T-cell (primary cell): ENCODE results near the gene SRSF2. TPM values are rescaled to one million over a fixed set of nuclear protein-coding genes. Genes with fewer than 3 reads are reported as not detected.
"Not testable (repeated sequence)": the region's sequence is repeated elsewhere in the genome, so short reads cannot be mapped to it uniquely, and the experiment has no call there.

ENCODE experiments used
- ATAC-seq, 4 experiments: fragments of 200-7000 bp in 3 of 4; fragments of 150-1000 bp in 1 of 4; cut with Tn5 transposase; replicated peaks in 1 of 4; 1 replicate in 3 of 4; 2 replicates in 1 of 4; pipeline ENCODE4 v1.10.0; 2021; ENCODE audit warnings: moderate library complexity in 3 of 4, mild to moderate bottlenecking in 2 of 4, moderate number of reproducible peaks in 1 of 4
- CTCF ChIA-PET, 2 donors: fragments of 300-600 bp; sonication (Branson Sonifier 250); formaldehyde crosslinking; loops; one replicate each; lab custom pipeline; 2022; ENCODE audit warnings: antibody characterized with exemption in 2 of 2; lab: Charles Lee
- POLR2A ChIA-PET, 2 donors: fragments of 300-600 bp; sonication (Branson Sonifier 250); formaldehyde crosslinking; loops; one replicate each; lab custom pipeline; 2022; ENCODE audit warnings: antibody characterized with exemption in 2 of 2; lab: Charles Lee
- DNase-seq, 35 experiments: peaks; one replicate each; pipeline versions ENCODE4 v3.0.0 to v3.0.0-alpha.2; 2013 to 2023
- H3K27ac ChIP-seq: one replicate; pipeline ENCODE4 v1.5.1; 2013; ENCODE audit warnings: low read length
- H3K27me3 ChIP-seq, 2 experiments: replicated peaks in 1 of 2; 1 replicate in 1 of 2; 2 replicates in 1 of 2; pipeline versions ENCODE4 v1.6.1 to v1.7.0; 2013; ENCODE audit warnings: low read length in 1 of 2, mixed read lengths in 1 of 2; ENCODE audit not compliant: control insufficient read depth in 2 of 2, insufficient read depth in 2 of 2; ENCODE audit errors: extremely low read depth in 1 of 2
- H3K36me3 ChIP-seq, 2 donors: 1 replicate in 1 of 2; 2 replicates in 1 of 2; pipeline versions ENCODE4 v1.6.1 to v1.7.0; 2013; ENCODE audit warnings: low read length in 1 of 2; ENCODE audit not compliant: control insufficient read depth in 2 of 2, insufficient read depth in 1 of 2; ENCODE audit errors: extremely low read depth in 1 of 2
- H3K4me1 ChIP-seq, 2 experiments: 1 replicate in 1 of 2; 2 replicates in 1 of 2; pipeline versions ENCODE4 v1.6.1 to v1.7.0; 2013; ENCODE audit warnings: low read length in 2 of 2, mixed read lengths in 1 of 2; ENCODE audit not compliant: insufficient read depth in 2 of 2, control insufficient read depth in 1 of 2; ENCODE audit errors: extremely low read depth in 1 of 2
- H3K4me3 ChIP-seq, 2 donors: 1 replicate in 1 of 2; 2 replicates in 1 of 2; pipeline versions ENCODE4 v1.5.1 to v1.7.0; 2013; ENCODE audit warnings: mild to moderate bottlenecking in 2 of 2, low read length in 1 of 2, moderate library complexity in 1 of 2; ENCODE audit not compliant: control insufficient read depth in 1 of 2; ENCODE audit errors: extremely low read depth in 1 of 2
- H3K9me3 ChIP-seq: 2 replicates; pipeline ENCODE4 v1.7.0; 2013
- H3K27ac Mint-ChIP-seq, 2 donors: one replicate each; pipeline ENCODE4 v1.8.0; 2020 to 2021; ENCODE audit warnings: mild to moderate bottlenecking in 2 of 2, mixed read lengths in 2 of 2
- H3K27me3 Mint-ChIP-seq, 2 donors: one replicate each; pipeline ENCODE4 v1.8.0; 2021 to 2022; ENCODE audit warnings: mixed read lengths in 2 of 2
- H3K36me3 Mint-ChIP-seq: one replicate; pipeline ENCODE4 v1.8.0; 2021; ENCODE audit warnings: mixed read lengths
- H3K4me1 Mint-ChIP-seq, 3 donors: one replicate each; pipeline ENCODE4 v1.8.0; 2020 to 2022; ENCODE audit warnings: mixed read lengths in 3 of 3, mild to moderate bottlenecking in 1 of 3
- H3K4me3 Mint-ChIP-seq, 3 donors: one replicate each; pipeline ENCODE4 v1.8.0; 2020 to 2022; ENCODE audit warnings: mild to moderate bottlenecking in 3 of 3, mixed read lengths in 3 of 3, moderate library complexity in 3 of 3
- H3K9me3 Mint-ChIP-seq, 3 donors: one replicate each; pipeline ENCODE4 v1.8.0; 2020 to 2022; ENCODE audit warnings: mixed read lengths in 3 of 3
- WGBS: methylation state at CpG from one replicate; pipeline ENCODE4 v1.1.5; 2013; ENCODE audit warnings: missing lambda C conversion rate; ENCODE audit not compliant: insufficient coverage; 5-methylcytosine and 5-hydroxymethylcytosine counted together
- total RNA-seq, 35 experiments: library from RNA in 6 of 35; stranded (reverse) in 6 of 35; fragments of 120-200 nt in 1 of 35; gene quantifications; one replicate each; pipeline versions ENCODE4 v1.2.1 to v1.2.4 and lab custom pipeline; 2013 to 2026

The SRSF2 gene
- total RNA-seq, 5 donors from 2014 or later (not counting 1 experiment from before 2014, with no cell fraction given), result 349 to 413 (median 382) TPM

DNA sequence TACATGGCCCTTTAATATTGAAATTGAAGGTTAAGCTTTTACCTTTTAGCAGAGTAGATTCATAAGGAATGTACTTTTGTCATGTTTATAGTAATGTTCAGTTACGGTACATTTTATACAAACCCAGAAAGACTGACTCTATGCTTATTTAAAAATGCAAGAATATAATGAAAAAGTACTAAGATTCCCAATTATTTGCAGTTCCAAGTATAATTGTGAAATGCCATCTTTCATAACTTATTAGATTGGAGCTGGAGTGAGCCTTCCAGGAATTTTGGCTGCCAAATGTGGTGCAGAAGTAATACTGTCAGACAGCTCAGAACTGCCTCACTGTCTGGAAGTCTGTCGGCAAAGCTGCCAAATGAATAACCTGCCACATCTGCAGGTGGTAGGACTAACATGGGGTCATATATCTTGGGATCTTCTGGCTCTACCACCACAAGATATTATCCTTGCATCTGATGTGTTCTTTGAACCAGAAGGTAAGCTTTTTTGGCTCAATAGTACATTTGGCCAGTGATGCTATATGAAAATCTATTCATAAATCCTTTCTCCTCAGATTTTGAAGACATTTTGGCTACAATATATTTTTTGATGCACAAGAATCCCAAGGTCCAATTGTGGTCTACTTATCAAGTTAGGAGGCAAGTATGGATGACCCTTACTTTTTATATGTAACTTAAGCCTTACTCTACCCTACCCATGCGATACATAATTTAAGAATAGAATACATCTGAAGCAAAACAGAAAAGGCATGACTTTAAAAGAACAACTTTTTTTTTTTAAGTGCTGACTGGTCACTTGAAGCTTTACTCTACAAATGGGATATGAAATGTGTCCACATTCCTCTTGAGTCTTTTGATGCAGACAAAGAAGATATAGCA, 4.2 kb downstream of the SRSF2 start:
- POLR2A ChIA-PET, result interaction anchor here in 1 of 2 donors (0.6 to 1.0 kb wide), 3 partner anchors 15 to 57 kb away, joined by 3 to 5 read pairs (median 3); no protein-coding TSS in a partner anchor
- peak overlapping the region; percentile 95 to 97 (median 96) for H3K4me3 Mint-ChIP-seq
- Histone ChIP-seq H3K4me3 (no peak overlapping the region), H3K4me1 (peaks cover 44 to 53% of the 10 kb centered on the region in 2 experiments), H3K36me3 (peaks cover 8 to 59% of the 10 kb centered on the region in 2 donors), H3K9me3 (no peaks in the 10 kb centered on the region), H3K27me3 (no peaks in the 10 kb centered on the region), H3K27ac (peak overlapping the region; percentile 32)
- peaks cover 43% of the 10 kb centered on the region for H3K36me3 Mint-ChIP-seq
- WGBS, result no CpG with 5 or more reads among the region's 3 CpGs
- H3K4me1 Mint-ChIP-seq, result peaks cover 68 to 69% (median 68%) of the 10 kb centered on the region in 3 donors
- H3K27ac Mint-ChIP-seq, result peak overlapping the region; percentile 82 to 92
- H3K27me3 Mint-ChIP-seq, result no peaks in the 10 kb centered on the region
- no peak for DNase-seq
- no peak for ATAC-seq
- H3K9me3 Mint-ChIP-seq, result no peaks in the 10 kb centered on the region
- CTCF ChIA-PET, result interaction anchor here in 1 of 2 donors (1.4 kb wide), 1 partner anchor 19 kb away, joined by 3 read pairs; no protein-coding TSS in a partner anchor

DNA sequence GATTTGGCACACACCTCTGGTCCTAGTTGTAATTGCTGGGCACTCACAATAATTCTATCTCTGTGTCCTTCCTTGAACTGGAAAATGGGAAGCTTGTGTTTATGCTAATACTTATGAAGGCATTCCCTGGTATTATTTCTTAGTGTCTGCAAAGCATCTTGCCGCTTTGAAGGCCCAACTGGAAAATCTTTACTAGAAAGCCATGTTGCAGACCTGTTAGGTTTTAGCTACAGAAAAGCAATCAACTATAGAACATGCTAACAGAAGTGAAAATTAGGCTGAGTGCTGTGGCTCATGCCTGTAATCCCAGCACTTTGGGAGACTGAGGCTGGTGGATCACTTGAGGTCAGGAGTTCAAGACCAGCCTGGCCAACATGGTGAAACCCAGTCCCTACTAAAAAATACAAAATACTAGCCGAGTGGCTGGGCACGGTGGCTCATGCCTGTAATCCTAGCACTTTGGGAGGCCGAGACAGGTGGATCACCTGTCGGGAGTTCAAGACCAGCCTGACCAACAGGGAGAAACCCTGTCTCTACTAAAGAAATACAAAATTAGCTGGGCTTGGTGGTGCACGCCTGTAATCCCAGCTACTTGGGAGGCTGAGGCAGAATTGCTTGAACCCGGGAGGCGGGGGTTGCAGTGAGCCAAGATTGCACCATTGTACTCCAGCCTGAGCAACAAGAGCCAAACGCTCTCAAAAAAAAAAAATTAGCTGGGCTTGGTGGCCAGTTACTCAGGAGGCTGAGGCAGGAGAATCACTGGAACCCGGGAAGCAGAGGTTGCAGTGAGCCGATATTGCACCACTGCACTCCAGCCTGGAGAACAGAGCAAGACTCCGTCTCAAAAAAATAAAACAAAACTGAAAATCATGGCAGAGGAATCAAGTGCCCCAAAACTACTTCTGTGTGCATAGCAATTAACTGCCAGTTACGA, 5.1 kb downstream of the SRSF2 start:
- not testable (repeated sequence) for H3K9me3 Mint-ChIP-seq, H3K27me3 ChIP-seq, DNase-seq, H3K9me3 ChIP-seq, H3K27me3 Mint-ChIP-seq, ATAC-seq, H3K27ac ChIP-seq, H3K4me3 ChIP-seq
- 91% methylated on average over 7 of the region's 13 CpGs for WGBS
- peaks cover 73 to 76% (median 75%) of the 10 kb centered on the region in 3 donors for H3K4me1 Mint-ChIP-seq
- POLR2A ChIA-PET, result interaction anchor here (0.6 to 1.0 kb wide), 4 partner anchors 11 to 960 kb away, joined by 3 to 5 read pairs (median 4); no protein-coding TSS in a partner anchor
- Histone ChIP-seq H3K36me3 (peaks cover 8 to 59% of the 10 kb centered on the region in 2 donors), H3K4me1 (peaks cover 50 to 62% of the 10 kb centered on the region in 2 experiments)
- peaks cover 47% of the 10 kb centered on the region for H3K36me3 Mint-ChIP-seq
- peak overlapping the region in 2 of 3 donors; percentile 21 to 95 for H3K4me3 Mint-ChIP-seq
- CTCF ChIA-PET, result interaction anchor here (0.6 to 1.4 kb wide), 4 partner anchors 16 to 137 kb away, joined by 3 read pairs; no protein-coding TSS in a partner anchor
- H3K27ac Mint-ChIP-seq, result peak overlapping the region; percentile 78 to 82

DNA sequence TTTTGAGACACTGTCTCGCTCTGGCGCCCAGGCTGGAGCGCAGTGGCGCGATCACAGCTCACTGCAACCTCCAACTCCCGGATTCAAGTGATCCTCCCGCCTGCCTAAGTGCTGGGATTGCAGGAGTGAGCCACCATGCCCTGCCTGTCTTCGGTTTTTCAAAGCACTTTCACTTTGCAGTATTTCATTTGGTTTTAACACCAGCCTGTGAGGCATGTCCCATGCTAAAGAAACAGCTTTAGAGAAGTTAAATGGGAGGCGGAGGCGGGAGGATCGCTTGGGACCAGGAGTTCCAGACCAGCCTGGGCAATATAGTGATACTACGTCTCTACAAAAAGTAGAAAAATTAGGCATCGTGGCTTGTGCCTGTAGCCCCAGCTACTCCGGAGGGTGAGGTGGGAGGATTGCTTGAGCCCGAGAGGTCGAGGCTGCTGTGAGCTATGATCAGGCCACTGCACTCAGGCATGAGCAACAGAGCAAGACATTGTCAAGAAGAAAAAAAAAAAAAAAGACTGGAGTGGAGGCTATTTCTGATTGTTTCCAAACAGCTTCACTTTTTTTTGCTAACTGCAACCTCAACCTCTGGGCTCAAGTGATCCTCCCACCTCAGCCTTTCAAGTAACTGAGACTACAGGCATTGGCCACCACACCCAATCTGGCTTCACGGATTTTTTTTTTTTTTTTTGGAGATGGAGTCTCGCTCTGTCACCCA, 9.2 kb downstream of the SRSF2 start:
- 13% methylated on average over 14 of the region's 18 CpGs for WGBS
- Mint-ChIP-seq H3K27me3 (no peaks in the 10 kb centered on the region), H3K4me3 (peak overlapping the region; percentile 89 to 96 (median 93)), H3K27ac (peak overlapping the region; percentile 96 to 98), H3K36me3 (peaks cover 25% of the 10 kb centered on the region), H3K4me1 (peaks cover 63 to 76% (median 67%) of the 10 kb centered on the region in 3 donors), H3K9me3 (no peaks in the 10 kb centered on the region)
- no peak for ATAC-seq
- Histone ChIP-seq H3K27me3 (no peaks in the 10 kb centered on the region), H3K27ac (peak overlapping the region; percentile 98), H3K9me3 (no peaks in the 10 kb centered on the region), H3K4me3 (peak overlapping the region; percentile 88 to 90), H3K4me1 (peaks cover 25 to 77% of the 10 kb centered on the region in 2 experiments), H3K36me3 (peaks cover 8 to 41% of the 10 kb centered on the region in 2 donors)
- ChIA-PET CTCF (interaction anchor here (0.6 to 2.3 kb wide), 11 partner anchors 10 to 401 kb away, joined by 3 to 7 read pairs (median 4); partner anchors contain the start of genes MFSD11 (in 1 of the 2) and SRSF2 (in 1 of the 2)), POLR2A (interaction anchor here (0.6 to 1.5 kb wide), 9 partner anchors 9 to 418 kb away, joined by 3 to 13 read pairs (median 6); partner anchors contain the start of gene SRSF2 (in 1 of the 2))
- peak in 3 of 35 experiments; percentile 14 to 58 (median 33) for DNase-seq

DNA sequence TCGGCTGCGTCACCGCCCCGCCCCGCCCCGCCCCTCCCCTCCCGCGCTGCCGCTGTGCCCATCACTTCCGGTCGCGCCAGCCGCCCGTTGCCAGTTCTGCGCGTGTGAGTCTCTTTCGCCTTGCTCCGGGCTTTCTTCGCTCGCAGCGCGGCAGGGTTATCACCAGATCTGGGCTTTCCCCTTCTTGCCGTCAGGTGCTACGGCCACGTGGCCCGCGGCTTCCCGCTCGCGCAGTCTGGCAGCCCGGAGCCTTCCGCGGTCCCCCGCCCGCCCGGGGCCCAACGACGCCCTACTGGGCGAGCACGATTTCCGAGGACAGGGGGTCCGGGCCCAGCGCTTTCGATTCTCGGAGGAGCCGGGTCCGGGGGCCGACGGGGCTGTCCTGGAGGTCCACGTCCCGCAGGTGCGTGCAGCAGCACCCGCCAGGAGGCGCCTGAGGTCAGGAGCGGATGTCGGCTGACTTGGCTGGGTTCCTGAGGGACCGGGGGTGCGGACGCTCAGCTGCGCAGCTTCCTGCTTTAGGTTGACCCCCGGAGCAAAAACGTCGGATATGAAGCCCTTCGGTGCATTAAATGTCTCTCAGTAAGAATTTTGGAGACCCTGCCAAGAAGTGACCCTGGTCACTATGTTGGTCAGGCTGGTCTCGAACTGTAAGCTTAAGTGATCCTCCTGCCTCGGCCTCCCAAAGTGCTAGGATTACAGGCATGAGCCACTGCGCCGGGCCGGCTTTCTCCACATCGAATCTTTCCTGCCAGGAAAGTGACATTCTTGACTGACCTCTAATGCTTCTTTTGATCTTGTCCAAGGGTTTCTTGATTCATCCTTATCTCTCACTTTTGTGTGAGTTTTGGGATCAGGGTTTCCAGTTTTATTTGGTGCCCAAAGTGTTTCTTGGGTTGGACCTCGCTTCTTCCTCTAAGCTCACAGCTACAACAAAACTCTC, 10.1 kb downstream of the SRSF2 start, which contains the start of gene METTL23:
Gene METTL23 (plus strand): TSS at position 64 of the 943 bp plus-strand sequence. CDS start 2,872 bp downstream, outside the sequence.
- no peaks in the 10 kb centered on the region for H3K27me3 Mint-ChIP-seq
- ChIA-PET POLR2A (interaction anchor here (0.6 to 2.7 kb wide), 9 partner anchors 8 to 123 kb away, joined by 3 to 25 read pairs (median 7); partner anchors contain the start of genes MFSD11 (in 1 of the 2) and SRSF2 (in 1 of the 2)), CTCF (interaction anchor here in 1 of 2 donors (0.7 to 2.3 kb wide), 5 partner anchors 10 to 402 kb away, joined by 4 to 7 read pairs (median 4); partner anchors contain the start of genes MFSD11 and SRSF2)
- DNase-seq (peak in 33 of 35 experiments; percentile 62 to 95 (median 90)), ATAC-seq (peak; percentile 62 to 73 (median 64))
- H3K4me1 ChIP-seq, result peaks cover 23 to 75% of the 10 kb centered on the region in 2 experiments
- peak within 1 kb of the TSS; percentile 89 to 96 (median 93) for H3K4me3 Mint-ChIP-seq
- H3K27me3 ChIP-seq, result no peaks in the 10 kb centered on the region
- peak within 1 kb of the TSS; percentile 98 for H3K27ac ChIP-seq
- H3K27ac Mint-ChIP-seq, result peak within 1 kb of the TSS; percentile 96 to 98
- H3K36me3 ChIP-seq, result peaks cover 12 to 39% of the 10 kb centered on the region in 2 donors
- H3K9me3 Mint-ChIP-seq, result no peaks in the 10 kb centered on the region
- under 1% methylated on average over 63 of the region's 71 CpGs for WGBS
- peaks cover 57 to 70% (median 62%) of the 10 kb centered on the region in 3 donors for H3K4me1 Mint-ChIP-seq
- H3K4me3 ChIP-seq, result peak within 1 kb of the TSS; percentile 88 to 90
- no peaks in the 10 kb centered on the region for H3K9me3 ChIP-seq
- peaks cover 33% of the 10 kb centered on the region for H3K36me3 Mint-ChIP-seq
